H1 (cell line): ENCODE results near the gene GPS2. TPM values are rescaled to one million over a fixed set of nuclear protein-coding genes. Genes with fewer than 3 reads are reported as not detected.

Experiments used
- ASH2L ChIP-seq: fragments of 200-600, 300-600 bp; sonication (generic); IDR thresholded peaks from one replicate; pipeline ENCODE4 v1.7.1; 2017; ENCODE audit warnings: low read length
- BACH1 ChIP-seq: IDR thresholded peaks from 2 replicates; pipeline ENCODE4 v1.6.1; 2012; ENCODE audit warnings: low read length, improper control_type of control experiment
- BRCA1 ChIP-seq: IDR thresholded peaks from 2 replicates; pipeline ENCODE4 v1.6.1; 2012; ENCODE audit warnings: low read depth, low read length, improper control_type of control experiment
- CBX5 ChIP-seq: fragments of 300-800, 300-1000 bp; sonication (generic); IDR thresholded peaks from 2 replicates; pipeline ENCODE4 v1.7.1; 2016; ENCODE audit warnings: antibody characterized with exemption, low read length, low read depth
- CEBPB ChIP-seq: IDR thresholded peaks from 2 replicates; pipeline ENCODE4 v1.6.1; 2012; ENCODE audit warnings: low read depth, low read length
- CREB1 ChIP-seq: IDR thresholded peaks from 2 replicates; pipeline ENCODE4 v1.6.1; 2012; ENCODE audit warnings: inconsistent platforms
- CTBP2 ChIP-seq: IDR thresholded peaks from 2 replicates; pipeline ENCODE4 v1.7.0; 2011; ENCODE audit warnings: borderline replicate concordance, mild to moderate bottlenecking, moderate library complexity, mixed read lengths, low read length; ENCODE audit not compliant: insufficient read depth, insufficient read length
- JUND ChIP-seq: IDR thresholded peaks from 2 replicates; pipeline ENCODE4 v1.6.1; 2011; ENCODE audit warnings: mild to moderate bottlenecking, improper control_type of control experiment, low read length
- KDM1A ChIP-seq: fragments of 200-600, 300-600 bp; sonication (generic); IDR thresholded peaks from 2 replicates; pipeline ENCODE4 v1.7.1; 2016; ENCODE audit warnings: mild to moderate bottlenecking, low read length, borderline replicate concordance
- MAFK ChIP-seq: IDR thresholded peaks from 2 replicates; pipeline ENCODE4 v1.6.1; 2012; ENCODE audit warnings: low read depth, mild to moderate bottlenecking, improper control_type of control experiment, low read length
- POLR2A ChIP-seq, 2 experiments: IDR thresholded peaks; 1 replicate in 1 of 2; 2 replicates in 1 of 2; pipeline ENCODE4 v1.6.1; 2011; ENCODE audit warnings: low read depth in 2 of 2, low read length in 2 of 2, mild to moderate bottlenecking in 2 of 2; ENCODE audit errors: control extremely low read depth in 1 of 2
- POLR2AphosphoS5 ChIP-seq: IDR thresholded peaks from 2 replicates; pipeline ENCODE4 v1.6.1; 2011; ENCODE audit warnings: low read depth, low read length
- RAD21 ChIP-seq, 2 experiments: IDR thresholded peaks in 1 of 2; conservative IDR thresholded peaks in 1 of 2; 2 replicates each; pipeline ENCODE4 v1.6.1; 2011; ENCODE audit warnings: low read depth in 2 of 2, low read length in 2 of 2, improper control_type of control experiment in 1 of 2, inconsistent platforms in 1 of 2, mild to moderate bottlenecking in 1 of 2, moderate library complexity in 1 of 2
- RNF2 ChIP-seq: fragments of 200-900, 300-1000 bp; sonication (generic); IDR thresholded peaks from 2 replicates; pipeline ENCODE4 v1.7.1; 2016; ENCODE audit warnings: borderline replicate concordance, low read depth, mild to moderate bottlenecking, antibody characterized with exemption, low read length; ENCODE audit not compliant: poor library complexity, severe bottlenecking; ENCODE audit errors: missing control alignments
- SIRT6 ChIP-seq: IDR thresholded peaks from one replicate; pipeline ENCODE4 v1.7.1; 2012; ENCODE audit warnings: low read length, inconsistent platforms
- SP1 ChIP-seq: IDR thresholded peaks from 2 replicates; pipeline ENCODE4 v1.6.1; 2011; ENCODE audit warnings: low read depth, low read length
- SP4 ChIP-seq: IDR thresholded peaks from 2 replicates; pipeline ENCODE4 v1.6.1; 2012; ENCODE audit warnings: low read length, inconsistent platforms
- TAF7 ChIP-seq: optimal IDR thresholded peaks from 2 replicates; pipeline ENCODE3; 2011; ENCODE audit warnings: low read depth, mild to moderate bottlenecking, inconsistent platforms, low read length, moderate library complexity, borderline replicate concordance
- polyA plus RNA-seq, 7 experiments: library from polyadenylated mRNA; depleted of rRNA in 3 of 7; stranded (reverse) in 5 of 7; unstranded in 2 of 7; fragments of >200 nt in 5 of 7; fragments of 200-250 nt in 2 of 7; gene quantifications; 1 replicate in 5 of 7; 2 replicates in 1 of 7; 4 replicates in 1 of 7; pipeline versions ENCODE4 v1.2.1 to v1.2.3, GENCODE V29; 2011 to 2013; ENCODE audit warnings: missing spikeins in 2 of 7, mixed read lengths in 2 of 7
- total RNA-seq: library from RNA; stranded (reverse); fragmentation: NEBNext Ultra II Directional; extraction: Animal tissue kit (Norgen Biotek cat#: 25700); gene quantifications from 2 replicates; pipeline ENCODE4 v1.2.1, GENCODE V29; 2021

The GPS2 gene
- total and polyA plus RNA-seq, 2 of the 8 experiments (the other 6 are each of a cell fraction or from before 2014, with no cell fraction given) = 67.0 to 152 TPM

- TF ChIP-seq RAD21 (IDR thresholded peaks at IDR 0.05 in 1 of 2, conservative IDR thresholded peaks at IDR 0.05 in 1 of 2; ENCODE audit: low read depth in 2 of 2, low read length in 2 of 2) (peak; percentile 93 to 95), SP4 (peak; percentile 59; the same call in 1 of the 2 replicates), MAFK (no peak), BACH1 (no peak), RNF2 (no peak), KDM1A (peak; percentile 65; the same call in 1 of the 2 replicates), ASH2L (no peak), SIRT6 (no peak), TAF7 (peak; percentile 50), CTBP2 (no peak), CEBPB (no peak), CBX5 (no peak), BRCA1 (no peak), JUND (peak; percentile 72; the same call in 1 of the 2 replicates), CREB1 (no peak), POLR2AphosphoS5 (no peak), SP1 (peak; percentile 28; the same call in 1 of the 2 replicates), POLR2A (IDR thresholded peaks at IDR 0.05; ENCODE audit: control extremely low read depth in 1 of 2, low read depth in 2 of 2, low read length in 2 of 2) (no peak)
These were observed 18.8 kb downstream of the GPS2 start (continued) for GRCh38 chr17:7296189-7296861.
